HG02642 (cell line): ENCODE measurements around the gene A3GALT2.

Source experiments
- ATAC-seq: cut with Tn5 transposase; IDR thresholded peaks from one replicate; pipeline ENCODE4 v1.9.1; 2021; ENCODE audit warnings: mild to moderate bottlenecking; ENCODE audit not compliant: unreplicated experiment, poor library complexity

A3GALT2 gene

DNA sequence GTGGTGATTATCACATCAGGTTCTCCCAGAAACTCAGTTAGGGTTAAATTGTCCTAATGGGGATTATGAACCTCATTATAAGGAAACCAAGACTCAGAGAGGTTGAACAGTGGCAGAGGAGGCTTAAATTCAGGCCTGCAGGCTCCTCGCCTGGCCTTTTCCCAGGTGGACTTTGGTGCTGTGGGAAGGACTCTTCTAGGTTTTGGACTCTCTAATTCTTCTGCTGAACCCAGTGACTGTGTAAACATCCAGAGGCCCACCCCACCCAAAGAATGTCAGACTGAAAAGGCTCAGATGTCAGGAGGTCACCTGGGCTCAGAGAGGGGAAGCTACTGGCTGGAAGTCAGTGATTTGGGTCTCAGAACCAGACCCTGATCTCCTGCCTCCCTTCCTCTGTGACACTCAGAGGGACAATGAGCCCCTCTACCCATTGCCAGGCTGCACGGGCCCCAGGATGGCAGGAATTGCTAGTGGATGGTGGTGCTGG is 62.1 kb downstream of the A3GALT2 start:
- no peak for ATAC-seq

DNA sequence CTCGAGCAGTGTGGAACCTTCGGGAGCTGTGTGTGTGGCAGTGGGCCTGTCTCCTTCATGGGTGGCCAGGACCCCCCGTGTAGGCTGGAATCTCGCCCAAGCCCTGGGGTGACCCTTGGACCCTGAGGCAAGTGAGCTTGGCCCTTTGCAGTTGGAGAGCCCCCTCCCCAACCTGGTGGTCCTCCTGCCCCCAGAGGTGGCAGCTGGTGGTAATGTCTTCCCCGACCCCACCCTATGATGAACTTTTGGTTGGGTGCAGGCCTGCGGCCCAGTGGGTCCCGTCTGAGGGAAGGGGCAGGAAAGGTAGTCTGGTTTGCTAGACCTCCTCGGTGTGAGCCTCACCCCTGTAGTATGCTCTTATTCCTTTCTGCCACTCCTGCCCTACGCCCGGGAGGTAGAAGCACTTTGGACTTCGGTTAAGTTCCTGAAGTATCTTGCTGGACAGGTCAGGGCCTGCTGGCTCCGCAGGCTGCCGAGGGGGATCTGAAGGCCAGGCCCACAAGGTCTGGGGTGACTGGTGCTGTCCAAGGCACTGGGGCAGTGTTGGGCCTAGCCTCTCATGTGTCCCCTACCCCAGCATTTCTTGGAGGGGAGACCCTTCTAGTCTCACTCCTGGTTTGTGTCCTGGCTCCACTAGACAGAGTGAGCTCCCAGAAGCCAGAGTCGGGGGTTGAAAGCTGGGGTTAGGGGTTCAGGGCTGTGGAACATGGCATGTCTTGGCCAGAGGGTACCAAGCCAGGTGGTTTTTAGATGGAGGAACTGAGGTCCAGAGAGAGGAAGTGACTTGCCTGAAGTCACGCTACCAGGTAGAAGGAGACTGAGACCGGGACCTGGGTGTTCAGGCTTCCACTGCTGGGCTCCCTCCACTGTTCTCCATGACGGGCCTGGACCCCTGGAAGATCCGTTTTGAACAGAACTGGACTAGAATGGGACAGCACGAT is 62.9 kb downstream of the A3GALT2 start:
- ATAC-seq, result no peak

DNA sequence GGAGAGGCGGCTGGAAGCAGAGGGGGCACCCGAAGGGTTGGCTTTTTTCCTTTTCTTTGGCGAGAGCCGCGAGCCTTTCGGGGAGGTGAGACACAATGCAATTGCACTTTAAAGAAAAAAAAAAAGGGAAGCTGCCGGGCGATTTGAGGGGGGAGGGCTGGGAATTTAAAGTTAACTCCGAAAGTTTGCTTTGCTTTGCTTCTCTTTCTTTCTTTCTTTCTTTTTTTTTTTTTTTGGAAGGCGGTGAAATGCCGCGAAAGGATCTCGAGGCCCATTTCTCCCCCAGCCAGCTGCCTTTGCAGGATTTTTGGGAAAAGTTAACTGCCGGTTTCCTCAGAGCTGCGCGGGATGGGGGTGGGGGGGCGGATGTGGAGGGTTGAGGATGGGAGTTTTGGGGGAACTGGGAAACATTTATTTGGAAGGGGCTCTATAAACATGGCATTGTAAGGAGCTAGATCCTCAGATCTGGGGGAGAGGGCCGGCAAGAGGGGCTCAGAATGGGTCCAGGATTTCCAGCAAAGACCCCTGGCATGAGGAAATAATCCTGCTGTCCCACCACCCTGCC is 63.6 kb downstream of the A3GALT2 start:
- no peak for ATAC-seq
